Medulla oblongata (tissue), 1 donor: ENCODE results near the gene ENPEP.
"Not testable (repeated sequence)": the region's sequence is repeated elsewhere in the genome, so short reads cannot be mapped to it uniquely, and the experiment has no call there.

ENCODE experiments used
- DNase-seq: peaks from one replicate; pipeline ENCODE4 v3.0.0-alpha.2; 2015; ENCODE audit errors: extremely low spot score

ENPEP gene

GRCh38 chr4:110516106-110516922 is 40.4 kb downstream of the ENPEP start:
- DNase-seq = peak; percentile 75

- peak; percentile 42 for DNase-seq
These were observed 43.0 kb downstream of the ENPEP start for GRCh38 chr4:110518889-110519490.

DNA sequence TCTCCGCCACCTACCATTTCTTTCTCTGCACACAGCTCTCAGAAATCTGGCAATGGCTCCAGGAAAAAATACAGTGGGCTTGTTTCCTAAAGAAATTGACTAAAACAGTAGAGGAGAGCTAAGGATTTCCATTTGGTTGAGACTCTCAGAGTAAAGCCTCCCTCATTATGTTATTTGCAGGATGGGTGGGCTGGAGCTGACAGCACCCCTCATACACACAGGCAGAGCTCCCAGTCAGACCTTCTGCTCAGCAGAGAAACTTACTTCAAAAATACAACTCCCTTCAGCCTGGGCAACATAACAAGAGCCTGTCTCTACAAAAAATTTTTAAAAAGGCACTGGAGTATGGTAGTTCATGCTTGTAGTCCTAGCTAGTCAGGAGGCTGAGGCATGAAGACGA is 44.9 kb downstream of the ENPEP start:
- DNase-seq = no peak

DNA sequence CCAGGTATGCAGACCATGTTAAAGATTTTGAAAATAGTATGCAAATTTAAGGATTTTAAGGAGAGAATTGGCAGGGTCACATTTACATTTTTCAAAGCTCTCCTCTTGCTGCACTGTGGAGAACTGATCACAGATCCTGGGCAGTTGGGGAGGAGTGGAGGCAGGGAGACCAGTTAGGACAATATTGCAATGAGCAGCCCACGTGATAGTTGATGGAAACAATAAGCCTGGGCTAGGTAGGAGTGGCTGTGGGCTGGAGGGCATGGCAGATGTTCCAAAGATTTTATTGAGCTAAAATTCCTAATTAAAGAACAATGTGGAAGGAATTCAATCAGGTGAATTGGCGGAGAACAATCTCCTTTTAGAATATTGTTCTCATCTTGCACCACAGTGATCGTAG is 50.6 kb downstream of the ENPEP start:
- no peak for DNase-seq

DNA sequence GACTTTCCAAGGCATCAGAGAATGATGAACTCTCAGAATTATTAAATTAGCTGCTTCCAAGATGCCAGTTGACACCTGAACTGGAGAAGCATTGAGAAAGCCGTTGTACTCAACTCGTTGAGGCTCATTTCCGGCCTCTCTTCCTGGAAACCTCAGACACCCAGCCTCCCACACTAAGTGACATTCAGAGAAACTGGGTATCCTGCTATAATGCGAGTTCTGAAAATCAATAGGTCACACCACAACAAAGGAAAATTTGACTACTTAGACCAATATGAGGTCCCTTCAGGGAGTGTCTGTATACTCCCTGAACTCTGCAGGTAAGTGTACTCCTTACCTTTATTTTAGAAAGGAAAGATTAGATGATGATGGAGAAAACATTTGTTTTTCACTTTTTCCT is 51.2 kb downstream of the ENPEP start:
- DNase-seq = no peak

DNA sequence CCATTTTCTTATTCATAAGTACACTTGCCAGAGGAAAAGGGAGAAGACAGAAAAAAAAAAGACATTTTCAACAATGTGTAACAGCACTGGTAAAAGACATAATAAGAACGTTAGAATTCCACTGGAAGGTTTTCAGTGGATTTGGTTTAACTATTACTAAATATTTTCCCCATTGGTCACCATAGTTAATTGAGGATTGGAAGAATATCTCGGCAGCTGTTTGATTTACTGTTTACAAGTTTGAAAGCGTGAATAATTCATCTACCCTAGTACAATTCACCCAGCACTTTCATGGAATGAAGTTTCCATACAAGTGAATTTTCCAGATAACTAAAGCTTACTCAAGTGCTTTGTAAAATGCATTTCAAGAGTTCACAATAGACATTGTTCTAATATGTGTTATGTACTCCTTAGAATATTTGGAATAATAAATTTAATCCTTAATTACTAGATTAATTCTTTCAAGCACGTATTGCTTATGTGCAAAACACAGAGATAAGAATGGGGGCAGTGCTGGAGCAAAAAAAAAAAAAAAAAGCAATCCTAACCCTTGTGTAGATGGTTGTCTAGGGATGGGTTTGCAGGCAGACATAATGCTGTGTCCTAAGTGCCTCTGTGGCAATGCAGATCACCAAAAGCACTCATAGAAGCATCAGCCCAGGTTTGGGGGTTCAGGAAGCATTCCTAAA is 57.1 kb downstream of the ENPEP start:
- DNase-seq = no peak

- DNase-seq = no peak
These were observed 57.6 kb downstream of the ENPEP start for GRCh38 chr4:110533590-110533910.

DNA sequence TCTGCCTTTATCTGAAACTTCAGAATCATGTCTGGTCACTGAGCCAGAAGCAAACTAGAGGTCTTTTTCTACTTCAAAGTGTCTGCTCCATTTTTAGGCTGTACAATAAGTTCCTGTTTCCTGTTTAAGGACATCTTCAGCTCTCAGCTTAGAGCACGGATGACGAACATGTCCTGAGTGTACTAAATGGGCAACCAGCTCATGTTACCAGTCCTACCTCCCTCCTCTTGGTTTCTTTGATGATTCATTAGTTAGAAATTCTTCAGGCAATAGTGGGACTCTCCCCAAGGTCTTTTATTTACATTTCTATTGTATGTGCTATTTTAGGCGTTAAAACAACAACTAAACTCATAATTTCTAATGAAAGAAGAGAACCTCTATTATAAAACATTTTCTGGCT is 58.0 kb downstream of the ENPEP start:
- no peak for DNase-seq

DNA sequence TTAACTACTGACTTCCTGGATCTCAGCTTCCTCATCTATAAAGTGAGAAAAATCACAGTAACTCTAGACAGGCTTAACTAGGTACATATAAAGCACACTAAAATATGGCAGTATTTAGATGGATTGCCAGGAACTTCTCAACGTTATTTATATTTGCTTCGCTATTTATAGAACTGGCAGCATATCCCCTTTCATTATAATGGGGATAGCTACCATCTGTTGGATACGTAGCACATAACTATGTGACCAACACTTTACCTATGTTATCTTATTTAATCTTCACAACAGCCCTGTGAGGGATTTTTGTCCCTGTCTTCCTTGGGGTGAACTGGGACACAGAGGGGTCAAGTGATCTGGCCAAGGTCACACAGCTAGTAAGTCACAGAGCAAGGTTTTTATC is 64.6 kb downstream of the ENPEP start:
- DNase-seq = no peak

DNA sequence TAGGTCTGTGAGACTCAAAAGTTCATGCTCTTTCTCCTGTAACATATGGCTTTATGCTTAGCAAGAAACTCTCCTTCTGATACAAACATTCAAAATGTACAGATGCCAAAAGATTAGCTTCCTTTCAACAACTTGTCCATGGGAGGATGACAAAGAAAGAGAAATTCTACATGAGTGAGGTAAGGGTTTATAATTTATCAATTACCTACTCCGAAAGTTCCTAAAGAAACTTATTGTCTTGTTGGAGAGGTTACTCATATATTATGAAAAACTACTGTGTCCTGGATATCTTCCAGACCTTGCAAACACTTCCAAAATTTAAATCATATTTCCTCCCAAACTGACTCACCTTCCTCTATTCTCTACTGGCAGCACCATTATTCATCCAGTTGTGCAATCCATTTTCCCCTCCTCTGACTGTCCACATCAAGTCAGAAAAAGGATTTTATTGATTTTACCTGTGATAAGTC is 65.1 kb downstream of the ENPEP start:
- no peak for DNase-seq

DNA sequence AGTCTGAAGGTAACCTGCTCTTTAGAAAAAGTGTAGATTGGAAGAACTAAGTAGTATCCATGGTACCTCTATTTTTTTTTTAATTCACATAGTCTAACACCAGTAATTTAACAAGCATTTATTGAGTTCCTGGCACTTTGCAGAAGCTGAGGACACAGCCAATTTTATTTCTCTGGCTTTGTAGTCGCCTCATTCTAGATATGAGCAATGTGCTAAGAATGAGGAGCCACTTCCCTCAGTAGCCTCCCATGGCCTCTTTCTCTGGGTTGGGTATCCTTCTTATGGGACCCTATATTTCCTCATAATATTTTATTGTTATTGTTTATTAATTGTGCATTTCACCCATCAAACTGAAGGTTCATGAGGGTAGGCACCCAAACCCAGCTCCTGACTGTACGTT is 67.6 kb downstream of the ENPEP start:
- no peak for DNase-seq

GRCh38 chr4:110544594-110544993 is 68.6 kb downstream of the ENPEP start:
- no peak for DNase-seq

- no peak for DNase-seq
These were observed 74.3 kb downstream of the ENPEP start for GRCh38 chr4:110550260-110550659.

GRCh38 chr4:110553197-110553596 is 77.2 kb downstream of the ENPEP start:
- DNase-seq = no peak

GRCh38 chr4:110567214-110567613 is 91.3 kb downstream of the ENPEP start:
- DNase-seq = no peak

GRCh38 chr4:110576696-110577095 is 100.7 kb downstream of the ENPEP start:
- DNase-seq = not testable (repeated sequence)

DNA sequence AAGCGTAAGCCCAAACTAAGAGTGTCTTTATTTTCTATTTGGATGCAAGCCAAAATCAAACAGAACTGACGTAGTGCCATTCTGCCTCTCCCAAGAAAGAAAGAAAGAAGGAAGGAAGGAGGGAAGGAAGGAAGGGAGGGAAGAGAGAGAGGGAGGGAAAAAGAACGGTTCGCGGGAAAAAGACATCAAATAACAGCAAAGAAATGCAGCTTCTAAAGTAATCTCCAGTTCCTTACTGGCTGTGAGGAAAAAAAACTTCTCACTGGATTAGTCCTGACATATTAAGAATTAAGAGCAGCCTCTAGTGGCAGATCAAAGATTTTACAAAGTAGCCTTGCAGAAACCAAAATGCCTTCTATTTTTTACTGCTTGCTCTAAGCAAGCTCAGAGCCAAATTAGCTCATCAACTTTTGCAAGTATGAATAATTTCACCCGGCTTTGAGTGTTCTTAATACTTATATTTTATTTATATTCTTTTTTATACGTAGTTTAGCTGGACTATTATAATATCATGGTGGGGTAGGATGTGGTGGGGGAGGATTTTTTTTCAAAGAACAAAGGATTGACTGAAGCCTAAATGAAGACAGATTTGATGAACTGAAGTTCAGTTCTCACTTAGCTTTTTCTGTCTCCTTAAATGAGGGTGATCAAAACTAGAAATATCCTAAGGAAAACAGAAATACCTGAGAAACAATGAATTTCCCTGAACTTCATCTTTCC is 110.3 kb downstream of the ENPEP start:
- DNase-seq = peak; percentile 26

DNA sequence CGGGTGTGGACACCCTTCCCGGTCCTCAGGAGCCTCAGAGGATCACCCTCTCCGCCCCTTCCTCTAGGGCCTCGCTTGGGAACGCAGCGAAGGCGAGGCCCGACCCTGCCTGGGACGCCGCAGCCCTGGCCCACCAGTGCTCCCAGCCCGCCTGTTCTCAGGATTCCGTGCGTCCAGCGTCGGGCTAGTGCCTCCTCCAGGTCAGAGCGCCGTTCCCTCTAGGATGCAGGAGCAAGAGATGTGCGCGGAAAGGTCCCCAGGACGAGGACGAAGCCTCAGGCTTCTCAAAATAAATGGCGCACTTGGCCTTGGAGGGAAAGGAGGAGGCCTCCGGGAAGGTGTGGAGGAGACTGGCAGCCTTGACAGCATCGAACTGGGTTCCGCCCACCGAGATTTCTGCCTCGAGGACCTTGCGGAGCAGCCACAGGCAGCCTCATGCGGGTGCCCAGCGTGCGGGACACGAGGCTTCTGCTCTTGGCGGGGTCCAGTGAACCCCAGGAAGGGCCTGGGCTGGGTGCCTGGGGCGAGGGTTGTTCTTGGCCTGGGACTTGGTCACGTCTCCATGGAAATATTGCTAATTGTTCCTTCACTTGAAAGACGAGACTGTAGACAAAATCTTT is 111.8 kb downstream of the ENPEP start:
- no peak for DNase-seq

- no peak for DNase-seq
These were observed 113.3 kb downstream of the ENPEP start for GRCh38 chr4:110589297-110589696.

DNA sequence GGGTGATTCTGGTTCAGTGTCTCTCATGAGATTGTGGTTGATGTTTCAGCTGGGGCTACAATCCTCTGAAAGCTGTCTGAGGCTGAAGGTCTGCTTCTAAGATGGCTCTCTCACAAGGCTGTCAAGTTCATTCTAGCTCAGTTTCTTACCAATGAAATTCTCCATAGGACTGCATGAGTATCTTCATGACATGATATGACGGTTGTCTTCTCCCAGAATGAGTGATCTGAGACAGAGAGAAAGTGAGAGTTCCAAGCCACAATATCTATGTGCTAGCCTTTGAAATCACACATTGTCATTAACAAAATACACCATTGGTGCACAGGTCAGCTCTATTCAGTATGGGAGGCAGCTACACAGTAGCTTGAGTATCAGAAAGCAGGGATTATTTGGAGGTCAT is 119.6 kb downstream of the ENPEP start:
- no peak for DNase-seq

DNA sequence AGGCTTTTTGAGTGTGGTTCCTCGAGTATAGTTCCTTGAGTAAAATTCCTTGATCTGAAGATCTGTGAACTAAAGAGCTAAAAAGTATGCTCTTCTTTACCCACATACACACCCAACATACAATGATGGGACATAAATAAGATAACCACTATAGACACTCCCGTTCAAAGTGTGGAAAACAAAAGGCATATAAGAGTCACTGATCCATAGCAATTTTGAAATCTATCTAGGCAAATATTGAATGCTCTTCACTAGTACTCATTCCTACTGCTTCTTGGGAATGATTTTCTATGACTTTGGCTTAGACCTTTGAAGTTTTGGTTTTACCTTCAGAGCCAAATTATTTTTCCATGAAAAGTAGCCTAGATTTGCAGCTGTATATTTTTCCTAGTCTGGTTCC is 120.5 kb downstream of the ENPEP start:
- DNase-seq = no peak

- no peak for DNase-seq
These were observed 121.6 kb downstream of the ENPEP start for GRCh38 chr4:110597582-110597981.
